Measurements from ENCODE around the gene RASA3.
"Not testable (repeated sequence)": the region's sequence is repeated elsewhere in the genome, so short reads cannot be mapped to it uniquely, and the experiment has no call there.

The RASA3 gene

GRCh38 chr13:114142137-114142550, 9.7 kb upstream of the RASA3 start:
- no peak for DNase-seq

GRCh38 chr13:114141261-114141996, 9.0 kb upstream of the RASA3 start:
- no peak for DNase-seq

GRCh38 chr13:114140906-114141250, 8.5 kb upstream of the RASA3 start:
- peak in 1 of 2 experiments; percentile 30 for DNase-seq

- peak in 1 of 2 experiments; percentile 18 for DNase-seq
Measured at GRCh38 chr13:114140131-114140905, 7.9 kb upstream of the RASA3 start.

- no peak for DNase-seq
Measured at GRCh38 chr13:114136576-114136975, 4.2 kb upstream of the RASA3 start.

- peak in 1 of 2 experiments; percentile 19 for DNase-seq
Measured at GRCh38 chr13:114135731-114136171, 3.3 kb upstream of the RASA3 start.

- no peak for DNase-seq
Measured at GRCh38 chr13:114134944-114135610, 2.7 kb upstream of the RASA3 start.

GRCh38 chr13:114134111-114134943, 1.9 kb upstream of the RASA3 start:
- DNase-seq = no peak

GRCh38 chr13:114133552-114133951, 1.1 kb upstream of the RASA3 start:
- not testable (repeated sequence) for DNase-seq

GRCh38 chr13:114133126-114133525, 703 bp upstream of the RASA3 start:
- not testable (repeated sequence) for DNase-seq

GRCh38 chr13:114131583-114132418, 622 bp downstream of the RASA3 start:
- no peak for DNase-seq

- DNase-seq = peak in 1 of 2 experiments; percentile 56
Measured at GRCh38 chr13:114130837-114131582, 1.4 kb downstream of the RASA3 start.

GRCh38 chr13:114130131-114130836, 2.1 kb downstream of the RASA3 start:
- no peak for DNase-seq

GRCh38 chr13:114129649-114130062, 2.8 kb downstream of the RASA3 start:
- no peak for DNase-seq

- no peak for DNase-seq
Measured at GRCh38 chr13:114128624-114129522, 3.5 kb downstream of the RASA3 start.

GRCh38 chr13:114128348-114128623, 4.1 kb downstream of the RASA3 start:
- no peak for DNase-seq

- DNase-seq = no peak
Measured at GRCh38 chr13:114127473-114128347, 4.7 kb downstream of the RASA3 start.

- no peak for DNase-seq
Measured at GRCh38 chr13:114126789-114127472, 5.5 kb downstream of the RASA3 start.

Measured in SHP77 (cell line).